ENCODE measurements around the gene HACL1.
"Not testable (repeated sequence)": the region's sequence is repeated elsewhere in the genome, so short reads cannot be mapped to it uniquely, and the experiment has no call there.

Gene HACL1

GRCh38 chr3:15629860-15630597, 28.7 kb upstream of the HACL1 start:
- no peak for DNase-seq (ENCODE audit: low read depth)

GRCh38 chr3:15628967-15629366, 27.6 kb upstream of the HACL1 start:
- DNase-seq (ENCODE audit: low read depth), result no peak

GRCh38 chr3:15623535-15624440, 22.4 kb upstream of the HACL1 start:
- DNase-seq (ENCODE audit: low read depth), result no peak

GRCh38 chr3:15619659-15620464, 18.5 kb upstream of the HACL1 start:
- not testable (repeated sequence) for DNase-seq (ENCODE audit: low read depth)

GRCh38 chr3:15616053-15616452, 14.7 kb upstream of the HACL1 start:
- DNase-seq (ENCODE audit: low read depth), result no peak

- DNase-seq (ENCODE audit: low read depth), result no peak
Measured at GRCh38 chr3:15614958-15615357, 13.6 kb upstream of the HACL1 start.

- DNase-seq (ENCODE audit: low read depth), result no peak
Measured at GRCh38 chr3:15612001-15612400, 10.6 kb upstream of the HACL1 start.

- DNase-seq (ENCODE audit: low read depth), result no peak
Measured at GRCh38 chr3:15611018-15611417, 9.6 kb upstream of the HACL1 start.

- DNase-seq (ENCODE audit: low read depth), result no peak
Measured at GRCh38 chr3:15610082-15610759, 8.9 kb upstream of the HACL1 start.

- no peak for DNase-seq (ENCODE audit: low read depth)
Measured at GRCh38 chr3:15606434-15606891, 5.1 kb upstream of the HACL1 start.

GRCh38 chr3:15604584-15604983, 3.2 kb upstream of the HACL1 start:
- DNase-seq (ENCODE audit: low read depth), result not testable (repeated sequence)

- not testable (repeated sequence) for DNase-seq (ENCODE audit: low read depth)
Measured at GRCh38 chr3:15602816-15603215, 1.4 kb upstream of the HACL1 start.

GRCh38 chr3:15602146-15602536, 772 bp upstream of the HACL1 start:
- no peak for DNase-seq (ENCODE audit: low read depth)

- no peak for DNase-seq (ENCODE audit: low read depth)
Measured at GRCh38 chr3:15601046-15601398, 347 bp downstream of the HACL1 start.

- DNase-seq (ENCODE audit: low read depth), result no peak
Measured at GRCh38 chr3:15595955-15596354, 5.4 kb downstream of the HACL1 start.

GRCh38 chr3:15592968-15593367, 8.4 kb downstream of the HACL1 start:
- no peak for DNase-seq (ENCODE audit: low read depth)

GRCh38 chr3:15591928-15592327, 9.4 kb downstream of the HACL1 start:
- DNase-seq (ENCODE audit: low read depth), result no peak

GRCh38 chr3:15591242-15591641, 10.1 kb downstream of the HACL1 start:
- DNase-seq (ENCODE audit: low read depth), result no peak

GRCh38 chr3:15585111-15585845, 16.1 kb downstream of the HACL1 start:
- DNase-seq (ENCODE audit: low read depth), result no peak

- no peak for DNase-seq (ENCODE audit: low read depth)
Measured at GRCh38 chr3:15581471-15582394, 19.6 kb downstream of the HACL1 start.
